Astrocyte of the cerebellum (primary cell): Measurements from ENCODE around the gene INHBB.

ENCODE experiments used
- DNase-seq: peaks from one replicate; pipeline ENCODE4 v3.0.0-alpha.2; 2011; ENCODE audit warnings: low read depth
- H3K4me3 ChIP-seq: 2 replicates; pipeline ENCODE4 v1.5.1; 2011; ENCODE audit warnings: mild to moderate bottlenecking, low read depth, low read length, moderate library complexity
- in situ Hi-C: cut with HindIII; loops from 2 replicates; pipeline ENCODE4 v1.10.0; 2017; ENCODE audit warnings: low sequenced_read_pairs
- TF ChIP-seq, protein P1 (sequence below): IDR thresholded peaks from 2 replicates; pipeline ENCODE4 v1.5.1; 2012; ENCODE audit warnings: low read length, low read depth, moderate library complexity, mild to moderate bottlenecking; ENCODE audit errors: missing control alignments

INHBB gene

DNA sequence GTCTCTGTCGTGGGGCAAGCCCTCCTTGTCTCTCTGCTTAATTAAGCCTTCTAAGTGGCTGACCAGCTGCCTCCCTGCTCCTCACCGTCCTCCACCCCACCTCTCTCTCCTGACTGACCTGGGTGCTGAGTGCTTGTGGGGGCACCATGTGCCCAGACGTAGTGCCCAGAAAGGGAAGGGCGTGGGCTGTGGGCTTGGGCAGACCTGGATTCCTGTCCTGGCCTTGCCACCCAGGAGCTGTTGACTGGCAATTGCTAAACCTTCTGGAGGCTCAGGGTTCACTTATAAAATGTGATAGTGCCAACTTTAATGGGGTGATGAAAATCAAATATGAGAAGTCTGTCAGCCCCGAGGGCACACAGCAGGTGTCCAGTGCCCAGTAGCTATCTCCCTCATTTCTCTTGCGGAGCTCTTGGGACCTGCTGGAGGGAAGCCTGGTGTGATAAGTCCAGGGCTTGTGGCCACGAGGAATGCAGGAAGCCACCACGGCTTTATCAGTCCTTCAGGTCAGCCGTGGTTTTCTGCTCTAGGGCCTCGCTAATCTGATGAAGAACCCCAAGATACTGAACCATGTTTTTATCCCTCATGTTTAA, 22.0 kb upstream of the INHBB start:
- in situ Hi-C loops, result no loop called here
- TF ChIP-seq, protein P1, sequence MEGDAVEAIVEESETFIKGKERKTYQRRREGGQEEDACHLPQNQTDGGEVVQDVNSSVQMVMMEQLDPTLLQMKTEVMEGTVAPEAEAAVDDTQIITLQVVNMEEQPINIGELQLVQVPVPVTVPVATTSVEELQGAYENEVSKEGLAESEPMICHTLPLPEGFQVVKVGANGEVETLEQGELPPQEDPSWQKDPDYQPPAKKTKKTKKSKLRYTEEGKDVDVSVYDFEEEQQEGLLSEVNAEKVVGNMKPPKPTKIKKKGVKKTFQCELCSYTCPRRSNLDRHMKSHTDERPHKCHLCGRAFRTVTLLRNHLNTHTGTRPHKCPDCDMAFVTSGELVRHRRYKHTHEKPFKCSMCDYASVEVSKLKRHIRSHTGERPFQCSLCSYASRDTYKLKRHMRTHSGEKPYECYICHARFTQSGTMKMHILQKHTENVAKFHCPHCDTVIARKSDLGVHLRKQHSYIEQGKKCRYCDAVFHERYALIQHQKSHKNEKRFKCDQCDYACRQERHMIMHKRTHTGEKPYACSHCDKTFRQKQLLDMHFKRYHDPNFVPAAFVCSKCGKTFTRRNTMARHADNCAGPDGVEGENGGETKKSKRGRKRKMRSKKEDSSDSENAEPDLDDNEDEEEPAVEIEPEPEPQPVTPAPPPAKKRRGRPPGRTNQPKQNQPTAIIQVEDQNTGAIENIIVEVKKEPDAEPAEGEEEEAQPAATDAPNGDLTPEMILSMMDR, result no peak
- H3K4me3 ChIP-seq, result no peak overlapping the region
- DNase-seq, result no peak

DNA sequence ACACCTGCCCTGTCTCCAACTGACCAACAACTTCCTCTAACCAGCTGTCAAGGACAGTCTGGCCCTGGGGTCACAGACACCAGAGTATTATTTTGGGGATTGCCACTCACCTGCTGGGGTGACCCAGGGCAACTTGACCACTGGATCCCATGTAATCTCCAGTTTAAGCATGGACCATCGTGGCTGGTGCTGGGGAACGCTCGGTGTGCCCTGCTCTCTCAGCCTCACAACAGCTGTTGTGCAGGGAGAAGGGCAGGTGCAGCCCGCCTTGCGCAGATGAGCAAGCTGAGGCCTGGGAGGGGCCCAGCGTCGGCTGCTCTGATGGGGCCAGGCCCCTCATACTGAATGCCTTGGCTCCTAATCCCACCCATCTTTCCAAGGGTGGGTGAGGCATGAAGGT, 21.0 kb upstream of the INHBB start:
- TF ChIP-seq, protein P1, result no peak
- DNase-seq, result no peak
- H3K4me3 ChIP-seq, result no peak overlapping the region
- in situ Hi-C loops, result no loop called here

DNA sequence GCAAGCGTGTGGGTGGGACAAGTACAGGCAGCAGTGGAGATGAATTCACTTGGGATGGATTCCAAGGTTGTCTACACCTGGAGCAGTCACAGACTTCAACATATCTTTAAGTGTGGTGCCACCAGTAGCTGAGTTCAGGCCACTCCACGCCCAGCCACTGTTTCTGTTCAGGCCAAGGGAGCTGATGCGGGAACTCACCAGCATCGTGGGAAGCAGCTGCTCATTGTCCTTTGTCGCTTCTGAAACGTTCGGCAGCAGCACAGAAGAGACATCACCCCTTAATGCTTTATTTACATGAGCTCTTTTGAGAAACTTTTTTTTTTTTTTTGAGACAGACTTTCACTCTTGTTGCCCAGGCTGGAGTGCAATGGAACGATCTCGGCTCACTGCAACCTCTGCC, 19.9 kb upstream of the INHBB start:
- in situ Hi-C loops, result no loop called here
- no peak for DNase-seq
- TF ChIP-seq, protein P1, result no peak
- no peak overlapping the region for H3K4me3 ChIP-seq

DNA sequence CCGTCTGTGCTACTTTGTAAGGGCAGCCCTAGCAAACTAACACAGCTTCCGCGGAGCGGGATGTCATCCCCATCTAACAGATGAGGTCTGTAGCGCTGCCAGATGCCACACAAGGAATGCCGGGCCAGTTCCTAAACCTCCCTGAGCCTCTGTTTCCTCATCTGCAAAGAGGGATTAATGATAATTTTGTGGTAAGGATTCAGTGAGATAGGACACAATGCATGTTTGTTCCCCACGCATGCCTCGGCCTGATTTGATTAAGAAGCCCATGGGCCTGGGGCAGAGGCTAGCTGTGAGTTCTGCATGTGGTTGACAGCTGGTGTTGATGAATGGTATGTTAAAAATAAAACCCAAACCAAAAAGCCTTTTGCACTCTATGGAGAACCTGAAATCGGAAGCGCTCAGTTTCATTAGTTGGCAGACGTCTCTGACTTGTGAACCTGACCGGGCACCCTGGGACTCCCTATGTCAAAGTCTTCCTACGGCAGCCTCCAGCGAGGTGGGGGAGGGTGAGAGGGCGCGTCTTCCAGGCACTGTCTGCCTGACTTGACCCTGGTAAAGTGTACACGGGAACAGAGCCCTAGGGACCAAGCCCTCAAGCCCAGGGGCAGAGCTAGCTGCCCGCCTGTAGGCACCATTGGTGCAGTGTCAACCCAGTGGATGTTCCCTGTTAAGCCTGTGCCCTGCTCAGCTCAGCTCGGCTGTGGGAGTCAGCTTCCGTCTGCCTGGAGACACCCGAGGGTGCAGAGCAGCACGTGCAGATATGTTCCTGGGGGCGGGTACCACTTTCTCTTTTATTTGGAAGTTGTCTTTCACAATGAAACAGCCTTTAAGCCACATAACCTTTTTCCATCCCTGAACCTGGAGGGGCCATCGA, 14.8 kb upstream of the INHBB start:
- in situ Hi-C loops, result no loop called here
- H3K4me3 ChIP-seq, result no peak overlapping the region
- TF ChIP-seq, protein P1, result no peak
- no peak for DNase-seq

DNA sequence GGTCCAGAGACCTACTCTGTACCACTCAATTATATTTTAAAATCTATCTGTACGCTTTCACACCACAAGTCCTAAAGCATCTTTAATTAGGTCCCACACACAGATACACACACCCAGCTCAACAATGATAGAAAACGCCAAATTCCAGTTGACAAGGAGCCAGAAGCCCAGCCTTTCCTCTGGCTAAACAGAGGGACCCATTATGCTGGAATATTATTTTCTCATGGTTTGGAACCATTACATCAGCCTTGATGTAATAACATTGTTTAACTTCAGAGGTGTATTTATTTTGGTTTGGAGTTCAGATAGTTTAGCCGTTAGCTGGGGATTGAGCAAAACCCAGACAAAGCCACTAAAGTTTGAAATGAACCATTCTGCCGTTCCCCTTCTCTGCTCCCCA, 14.0 kb upstream of the INHBB start:
- TF ChIP-seq, protein P1, result no peak
- in situ Hi-C loops, result no loop called here
- DNase-seq, result no peak
- no peak overlapping the region for H3K4me3 ChIP-seq

DNA sequence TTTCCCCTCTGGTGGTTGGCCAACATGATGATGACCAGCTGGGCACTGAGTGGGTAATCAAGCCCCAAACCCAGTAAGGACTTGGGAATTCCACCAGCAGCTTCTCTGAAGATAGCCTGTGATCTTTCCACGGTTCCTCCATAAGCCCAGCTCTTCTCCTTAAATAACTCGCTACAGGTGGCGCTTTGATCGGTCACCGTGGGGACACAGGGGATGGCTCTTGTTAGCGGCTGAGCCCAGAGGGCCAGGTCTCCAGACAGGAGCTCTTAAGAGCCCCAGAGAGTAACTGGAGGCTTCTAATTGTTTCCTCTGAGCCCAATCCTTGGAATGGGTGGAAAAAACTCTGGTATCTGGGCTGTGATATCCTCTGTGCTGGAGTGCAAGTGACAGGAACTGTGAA, 13.6 kb upstream of the INHBB start:
- TF ChIP-seq, protein P1, result no peak
- DNase-seq, result no peak
- no peak overlapping the region for H3K4me3 ChIP-seq
- in situ Hi-C loops, result no loop called here
